ENCODE results near the gene PIM1.

Gene PIM1

DNA sequence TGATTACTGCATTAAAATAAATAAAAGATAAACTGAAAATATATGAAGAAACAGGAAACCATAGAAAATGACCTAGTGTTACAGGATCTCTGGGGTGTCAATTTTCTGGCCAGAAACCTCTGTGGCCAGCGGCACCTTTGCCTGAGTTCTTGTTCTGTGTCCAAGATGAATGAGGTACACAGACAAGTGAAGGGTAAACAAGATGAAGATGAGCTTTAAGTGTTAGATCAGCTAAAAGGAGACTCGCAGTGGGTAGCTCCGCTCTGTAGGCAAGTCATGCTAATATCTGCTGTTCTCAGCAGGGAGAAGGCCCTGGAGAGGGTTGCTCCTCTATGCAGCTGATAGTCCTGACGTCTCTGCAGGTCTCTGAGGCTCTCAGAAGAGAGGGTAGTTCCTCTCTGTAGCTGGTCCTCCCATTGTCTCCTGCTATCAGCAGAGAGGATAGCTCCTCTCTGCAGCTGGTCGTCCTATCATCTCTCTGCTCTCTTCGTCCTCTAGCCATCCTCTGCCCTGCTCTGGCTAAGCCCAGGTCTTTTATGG, 51.7 kb downstream of the PIM1 start:
- TF ChIP-seq, protein P1, sequence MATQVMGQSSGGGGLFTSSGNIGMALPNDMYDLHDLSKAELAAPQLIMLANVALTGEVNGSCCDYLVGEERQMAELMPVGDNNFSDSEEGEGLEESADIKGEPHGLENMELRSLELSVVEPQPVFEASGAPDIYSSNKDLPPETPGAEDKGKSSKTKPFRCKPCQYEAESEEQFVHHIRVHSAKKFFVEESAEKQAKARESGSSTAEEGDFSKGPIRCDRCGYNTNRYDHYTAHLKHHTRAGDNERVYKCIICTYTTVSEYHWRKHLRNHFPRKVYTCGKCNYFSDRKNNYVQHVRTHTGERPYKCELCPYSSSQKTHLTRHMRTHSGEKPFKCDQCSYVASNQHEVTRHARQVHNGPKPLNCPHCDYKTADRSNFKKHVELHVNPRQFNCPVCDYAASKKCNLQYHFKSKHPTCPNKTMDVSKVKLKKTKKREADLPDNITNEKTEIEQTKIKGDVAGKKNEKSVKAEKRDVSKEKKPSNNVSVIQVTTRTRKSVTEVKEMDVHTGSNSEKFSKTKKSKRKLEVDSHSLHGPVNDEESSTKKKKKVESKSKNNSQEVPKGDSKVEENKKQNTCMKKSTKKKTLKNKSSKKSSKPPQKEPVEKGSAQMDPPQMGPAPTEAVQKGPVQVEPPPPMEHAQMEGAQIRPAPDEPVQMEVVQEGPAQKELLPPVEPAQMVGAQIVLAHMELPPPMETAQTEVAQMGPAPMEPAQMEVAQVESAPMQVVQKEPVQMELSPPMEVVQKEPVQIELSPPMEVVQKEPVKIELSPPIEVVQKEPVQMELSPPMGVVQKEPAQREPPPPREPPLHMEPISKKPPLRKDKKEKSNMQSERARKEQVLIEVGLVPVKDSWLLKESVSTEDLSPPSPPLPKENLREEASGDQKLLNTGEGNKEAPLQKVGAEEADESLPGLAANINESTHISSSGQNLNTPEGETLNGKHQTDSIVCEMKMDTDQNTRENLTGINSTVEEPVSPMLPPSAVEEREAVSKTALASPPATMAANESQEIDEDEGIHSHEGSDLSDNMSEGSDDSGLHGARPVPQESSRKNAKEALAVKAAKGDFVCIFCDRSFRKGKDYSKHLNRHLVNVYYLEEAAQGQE (IDR thresholded peaks at IDR 0.05; ENCODE audit: low read depth): no peak
- TF ChIP-seq NFIC (IDR thresholded peaks at IDR 0.05) (no peak), FOXM1 (IDR thresholded peaks at IDR 0.05; ENCODE audit: borderline replicate concordance, low read depth) (no peak), TAF1 (IDR thresholded peaks at IDR 0.05; ENCODE audit: low read depth) (no peak), EGR1 (IDR thresholded peaks at IDR 0.05) (no peak), TCF12 (IDR thresholded peaks at IDR 0.05; ENCODE audit: low read depth) (no peak), CEBPB (IDR thresholded peaks at IDR 0.05) (no peak), YY1 (IDR thresholded peaks at IDR 0.05; ENCODE audit: low read depth) (no peak), RAD21 (IDR thresholded peaks at IDR 0.05; ENCODE audit: low read depth) (no peak), EP300 (IDR thresholded peaks at IDR 0.05; ENCODE audit: borderline replicate concordance) (no peak), ZBTB7A (IDR thresholded peaks at IDR 0.05; ENCODE audit: low read depth) (no peak), CREB1 (IDR thresholded peaks at IDR 0.05; ENCODE audit: low read depth) (no peak), TEAD4 (IDR thresholded peaks at IDR 0.05) (no peak)
- TF ChIP-seq, protein P2, sequence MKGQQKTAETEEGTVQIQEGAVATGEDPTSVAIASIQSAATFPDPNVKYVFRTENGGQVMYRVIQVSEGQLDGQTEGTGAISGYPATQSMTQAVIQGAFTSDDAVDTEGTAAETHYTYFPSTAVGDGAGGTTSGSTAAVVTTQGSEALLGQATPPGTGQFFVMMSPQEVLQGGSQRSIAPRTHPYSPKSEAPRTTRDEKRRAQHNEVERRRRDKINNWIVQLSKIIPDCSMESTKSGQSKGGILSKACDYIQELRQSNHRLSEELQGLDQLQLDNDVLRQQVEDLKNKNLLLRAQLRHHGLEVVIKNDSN (IDR thresholded peaks at IDR 0.05): no peak
- TF ChIP-seq, protein P3, sequence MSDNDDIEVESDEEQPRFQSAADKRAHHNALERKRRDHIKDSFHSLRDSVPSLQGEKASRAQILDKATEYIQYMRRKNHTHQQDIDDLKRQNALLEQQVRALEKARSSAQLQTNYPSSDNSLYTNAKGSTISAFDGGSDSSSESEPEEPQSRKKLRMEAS (IDR thresholded peaks at IDR 0.05): no peak

DNA sequence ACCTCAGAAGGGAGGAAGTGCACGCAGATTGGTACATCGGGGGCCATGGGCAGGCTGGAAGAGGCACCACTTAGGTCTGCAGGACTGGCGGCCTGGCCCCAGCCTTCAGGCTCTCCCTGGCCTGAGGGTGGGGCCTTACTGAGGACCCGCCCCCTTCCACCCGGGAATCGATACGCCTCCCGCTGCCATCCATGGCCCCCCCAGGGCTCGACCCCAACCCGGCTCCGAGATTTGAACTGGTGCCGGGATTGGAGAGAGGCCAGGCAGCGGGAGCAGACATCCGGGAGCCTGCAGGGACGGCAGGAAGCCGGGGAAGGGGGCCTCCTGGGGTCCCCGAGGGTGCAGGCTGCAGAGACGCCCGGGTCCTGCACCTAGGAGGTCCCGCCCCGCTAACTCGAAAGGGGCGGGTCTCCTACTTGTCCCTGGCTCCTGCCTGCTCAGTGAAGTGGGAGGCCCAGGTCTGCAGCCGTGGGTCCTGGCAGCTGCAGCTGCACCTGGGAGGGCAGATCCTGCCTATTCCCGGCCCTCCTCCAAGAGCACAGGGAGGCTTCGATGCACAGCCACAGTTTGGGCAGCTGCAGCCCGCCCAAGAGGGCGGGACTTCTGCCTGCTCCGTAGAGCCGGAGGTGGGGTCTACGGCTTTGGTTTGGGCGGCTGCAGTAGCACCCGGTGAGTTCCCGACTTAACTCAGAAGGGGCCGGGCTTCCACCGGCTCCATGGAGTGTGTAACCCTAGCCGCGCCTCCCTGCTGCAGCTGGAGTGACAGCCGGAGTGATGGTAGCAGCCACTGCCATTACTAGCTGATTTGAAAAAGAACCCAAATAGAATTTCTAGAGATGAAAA, 52.4 kb downstream of the PIM1 start:
- TF ChIP-seq CEBPB (IDR thresholded peaks at IDR 0.05) (no peak), YY1 (IDR thresholded peaks at IDR 0.05; ENCODE audit: low read depth) (peak; percentile 28; the same call in 1 of the 2 replicates), RAD21 (IDR thresholded peaks at IDR 0.05; ENCODE audit: low read depth) (peak; percentile 14; the same call in 1 of the 2 replicates), TAF1 (IDR thresholded peaks at IDR 0.05; ENCODE audit: low read depth) (peak; percentile 25; the same call in 1 of the 2 replicates), ZBTB7A (IDR thresholded peaks at IDR 0.05; ENCODE audit: low read depth) (peak; percentile 89)
- TF ChIP-seq, protein P3 (IDR thresholded peaks at IDR 0.05): peak; percentile 43; the same call in 1 of the 2 replicates

DNA sequence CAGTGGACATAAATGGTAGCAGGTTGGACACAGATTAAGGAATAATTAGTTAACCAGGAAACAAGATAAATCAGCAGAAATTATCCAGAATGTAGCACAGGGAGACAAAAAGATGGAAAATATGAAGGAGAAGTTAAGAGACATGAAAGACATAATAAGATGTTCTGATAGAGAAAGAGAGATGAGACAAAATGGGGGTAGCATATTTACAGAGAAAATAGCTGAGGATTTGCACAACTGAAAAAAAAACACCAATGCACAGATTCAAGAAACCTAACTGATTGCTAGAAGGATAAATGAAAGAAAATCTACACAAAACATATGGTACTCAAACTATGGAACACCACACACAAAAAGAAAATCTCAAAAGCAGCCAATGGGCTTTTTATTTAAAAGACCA, 53.0 kb downstream of the PIM1 start:
- no peak for TF ChIP-seq EGR1 (IDR thresholded peaks at IDR 0.05)
